HepG2 (cell line): ENCODE data around the gene SQSTM1. TPM values are rescaled to one million over a fixed set of nuclear protein-coding genes. Genes with fewer than 3 reads are reported as not detected.
A peak's percentile ranks its signal among the peaks of the same experiment; 100 is the strongest.

Source experiments
- ATRX ChIP-seq: sonication (generic); formaldehyde crosslinking; IDR thresholded peaks from 2 replicates; pipeline ENCODE4 v1.4.0; 2020; ENCODE audit warnings: missing genetic modification reagents, borderline replicate concordance
- DMAP1 ChIP-seq: IDR thresholded peaks from 2 replicates; pipeline ENCODE4 v1.6.1; 2016
- DZIP1 ChIP-seq: sonication (generic); formaldehyde crosslinking; IDR thresholded peaks from 2 replicates; pipeline ENCODE4 v1.5.0; 2020; ENCODE audit warnings: mild to moderate bottlenecking, missing genetic modification reagents
- ETV5 ChIP-seq: IDR thresholded peaks from 2 replicates; pipeline ENCODE4 v1.6.1; 2018; ENCODE audit warnings: missing biosample characterization, missing genetic modification reagents, inconsistent platforms, borderline replicate concordance
- HDAC1 ChIP-seq: sonication (generic); formaldehyde crosslinking; IDR thresholded peaks from 2 replicates; pipeline ENCODE4 v1.5.1; 2020; ENCODE audit warnings: mild to moderate bottlenecking, missing genetic modification reagents
- IKZF1 ChIP-seq: fragments of 450-650 bp; IDR thresholded peaks from 2 replicates; pipeline ENCODE4 v1.7.1; 2016
- LCORL ChIP-seq, 2 experiments: fragments of 450-650 bp in 1 of 2; sonication (generic) in 1 of 2; formaldehyde crosslinking in 1 of 2; IDR thresholded peaks; 2 replicates each; pipeline versions ENCODE4 v1.5.0 to v1.6.1; 2017 to 2020; ENCODE audit warnings: antibody characterized with exemption in 1 of 2, missing genetic modification reagents in 1 of 2
- MYNN ChIP-seq: sonication (generic); formaldehyde crosslinking; IDR thresholded peaks from 2 replicates; pipeline ENCODE4 v1.4.0; 2020; ENCODE audit warnings: mild to moderate bottlenecking, low read depth, missing genetic modification reagents
- NFIC ChIP-seq: IDR thresholded peaks from 2 replicates; pipeline ENCODE4 v1.6.1; 2012; ENCODE audit warnings: mild to moderate bottlenecking, low read length, inconsistent platforms
- POLR2A ChIP-seq, 2 experiments: IDR thresholded peaks; 2 replicates each; pipeline ENCODE4 v1.6.1; 2011; ENCODE audit warnings: low read depth in 2 of 2, low read length in 2 of 2, mild to moderate bottlenecking in 1 of 2, moderate library complexity in 1 of 2; ENCODE audit not compliant: insufficient read depth in 1 of 2
- PTBP1 ChIP-seq: fragments of 200-400 bp; formaldehyde crosslinking; IDR thresholded peaks from 2 replicates; pipeline ENCODE4 v1.6.1; 2018; ENCODE audit warnings: low read length, low read depth; ENCODE audit not compliant: poor library complexity, severe bottlenecking
- RXRA ChIP-seq: sonication (generic); formaldehyde crosslinking; IDR thresholded peaks from 2 replicates; pipeline ENCODE4 v1.5.1; 2020; ENCODE audit warnings: missing genetic modification reagents
- SP4 ChIP-seq: sonication (generic); formaldehyde crosslinking; IDR thresholded peaks from 2 replicates; pipeline ENCODE4 v1.8.1; 2023; ENCODE audit warnings: mild to moderate bottlenecking, missing genetic modification reagents
- XRCC5 ChIP-seq: fragments of 200-400 bp; formaldehyde crosslinking; optimal IDR thresholded peaks from 2 replicates; pipeline ENCODE3; 2017; ENCODE audit warnings: mild to moderate bottlenecking, low read length
- ZNF510 ChIP-seq: sonication (generic); formaldehyde crosslinking; IDR thresholded peaks from 2 replicates; pipeline ENCODE4 v1.4.0; 2020; ENCODE audit warnings: low read depth, mild to moderate bottlenecking, missing genetic modification reagents
- ZNF605 ChIP-seq: sonication (generic); formaldehyde crosslinking; IDR thresholded peaks from 2 replicates; pipeline ENCODE4 v1.8.0; 2022; ENCODE audit warnings: mild to moderate bottlenecking, missing genetic modification reagents
- ZNF639 ChIP-seq: conservative IDR thresholded peaks from 2 replicates; pipeline ENCODE4 v1.6.1; 2018; ENCODE audit warnings: missing genetic modification reagents
- ZNF747 ChIP-seq: sonication (generic); formaldehyde crosslinking; IDR thresholded peaks from 2 replicates; pipeline ENCODE4 v1.8.1; 2023; ENCODE audit warnings: missing genetic modification reagents, mild to moderate bottlenecking, borderline replicate concordance
- ZNF749 ChIP-seq: sonication (generic); formaldehyde crosslinking; IDR thresholded peaks from 2 replicates; pipeline ENCODE4 v1.8.0; 2022; ENCODE audit warnings: mild to moderate bottlenecking, missing genetic modification reagents, moderate library complexity, borderline replicate concordance
- ZSCAN29 ChIP-seq: sonication (generic); formaldehyde crosslinking; conservative IDR thresholded peaks from 2 replicates; pipeline ENCODE4 v1.4.0; 2020; ENCODE audit warnings: mild to moderate bottlenecking, missing genetic modification reagents
- polyA plus RNA-seq, 8 experiments: library from polyadenylated mRNA; depleted of rRNA in 3 of 8; stranded (reverse) in 7 of 8; unstranded in 1 of 8; fragments of >200 nt; fragmentation: Illumina TruSeq in 4 of 8; extraction: Trizol in 4 of 8; gene quantifications; 2 replicates each; pipeline versions ENCODE4 v1.2.1 to v1.2.3, GENCODE V29; 2011 to 2016; ENCODE audit warnings: low read depth in 4 of 8, missing spikeins in 1 of 8, mixed read lengths in 1 of 8; ENCODE audit not compliant: insufficient read depth in 1 of 8
- total RNA-seq, 5 experiments: library from RNA; depleted of rRNA; stranded (reverse); fragments of >200 nt; fragmentation: Illumina TruSeq; extraction: Trizol; gene quantifications; 2 replicates each; pipeline ENCODE4 v1.2.3, GENCODE V29; 2016; ENCODE audit warnings: low read depth in 1 of 5
- TF ChIP-seq, protein P1 (sequence below): IDR thresholded peaks from 2 replicates; pipeline ENCODE4 v1.6.1; 2016; ENCODE audit warnings: missing biosample characterization, missing genetic modification reagents, low read depth
- TF ChIP-seq, protein P2 (sequence below): sonication (generic); formaldehyde crosslinking; IDR thresholded peaks from 2 replicates; pipeline ENCODE4 v1.4.0; 2020; ENCODE audit warnings: missing genetic modification reagents
- TF ChIP-seq, protein P3 (sequence below): sonication (generic); formaldehyde crosslinking; IDR thresholded peaks from 2 replicates; pipeline ENCODE4 v1.8.1; 2023; ENCODE audit warnings: mild to moderate bottlenecking, inconsistent platforms, moderate library complexity, missing genetic modification reagents, borderline replicate concordance

Gene SQSTM1
- total and polyA plus RNA-seq, 2 of the 13 experiments (the other 11 are each of a cell fraction or from before 2014, with no cell fraction given): 90.9 to 160 TPM

DNA sequence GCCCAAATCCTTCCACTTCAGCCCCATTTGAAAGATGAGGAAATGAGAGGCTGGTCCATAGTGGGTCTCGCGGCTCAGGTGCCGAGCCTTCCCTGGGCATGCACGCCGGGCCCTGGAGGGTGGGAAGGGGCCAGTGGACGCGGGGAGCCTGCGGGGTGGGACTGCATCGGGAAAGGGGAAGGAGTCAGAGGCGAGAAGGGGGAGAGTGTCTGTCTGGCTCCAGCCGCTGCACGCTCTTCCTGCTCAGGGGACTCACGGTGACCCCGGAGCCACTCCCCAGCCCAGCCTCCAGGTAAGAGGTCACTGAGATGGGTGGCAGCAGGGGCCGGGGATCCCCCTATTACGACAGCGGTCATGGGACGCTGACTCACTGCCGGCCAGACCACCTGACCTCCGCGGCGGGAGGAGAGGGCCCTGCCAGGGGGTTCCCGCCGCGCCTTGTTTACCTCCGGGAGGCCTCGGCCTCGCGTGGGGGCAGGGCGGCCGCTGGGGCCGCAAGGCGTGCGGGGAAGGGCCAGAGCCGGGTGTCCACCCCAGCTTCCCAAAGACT is 1.9 kb upstream of the SQSTM1 start (continued):
- TF ChIP-seq XRCC5 (peak; percentile 47), POLR2A (IDR thresholded peaks at IDR 0.05; ENCODE audit: insufficient read depth in 1 of 2, low read depth in 2 of 2, low read length in 2 of 2) (peak in 1 of 2 experiments; percentile 72; a peak in 1 of 4 replicates), PTBP1 (peak; percentile 26), ETV5 (CRISPR knock-in tag) (peak; percentile 94), RXRA (peak; percentile 99), ZNF749 (CRISPR knock-in tag) (peak; percentile 91; the same call in 1 of the 2 replicates), NFIC (no peak), MYNN (CRISPR knock-in tag) (no peak), DMAP1 (peak; percentile 81; the same call in 1 of the 2 replicates), HDAC1 (peak; percentile 96), IKZF1 (no peak), ZNF605 (CRISPR knock-in tag) (peak; percentile 80), LCORL (IDR thresholded peaks at IDR 0.05) (no peak), LCORL (CRISPR knock-in tag; IDR thresholded peaks at IDR 0.05) (peak; percentile 80), ZSCAN29 (CRISPR knock-in tag) (no peak; the same call in 1 of the 2 replicates), DZIP1 (no peak; the same call in 1 of the 2 replicates), ZNF510 (CRISPR knock-in tag) (no peak), SP4 (peak; percentile 66), ATRX (CRISPR knock-in tag) (no peak), ZNF639 (CRISPR knock-in tag) (peak; percentile 86; the same call in 1 of the 2 replicates), ZNF747 (CRISPR knock-in tag) (peak; percentile 38; the same call in 1 of the 2 replicates)
- TF ChIP-seq, protein P1, sequence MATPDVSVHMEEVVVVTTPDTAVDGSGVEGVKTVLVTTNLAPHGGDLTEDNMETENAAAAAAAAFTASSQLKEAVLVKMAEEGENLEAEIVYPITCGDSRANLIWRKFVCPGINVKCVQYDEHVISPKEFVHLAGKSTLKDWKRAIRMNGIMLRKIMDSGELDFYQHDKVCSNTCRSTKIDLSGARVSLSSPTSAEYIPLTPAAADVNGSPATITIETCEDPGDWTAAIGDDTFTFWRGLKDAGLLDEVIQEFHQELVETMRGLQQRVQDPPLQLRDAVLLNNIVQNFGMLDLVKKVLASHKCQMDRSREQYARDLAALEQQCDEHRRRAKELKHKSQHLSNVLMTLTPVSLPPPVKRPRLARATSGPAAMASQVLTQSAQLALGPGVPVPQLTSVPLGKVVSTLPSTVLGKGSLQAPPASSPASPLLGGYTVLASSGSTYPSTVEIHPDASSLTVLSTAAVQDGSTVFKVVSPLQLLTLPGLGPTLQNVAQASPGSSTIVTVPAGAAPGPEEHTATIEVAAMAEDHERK: no peak
- TF ChIP-seq, protein P2, sequence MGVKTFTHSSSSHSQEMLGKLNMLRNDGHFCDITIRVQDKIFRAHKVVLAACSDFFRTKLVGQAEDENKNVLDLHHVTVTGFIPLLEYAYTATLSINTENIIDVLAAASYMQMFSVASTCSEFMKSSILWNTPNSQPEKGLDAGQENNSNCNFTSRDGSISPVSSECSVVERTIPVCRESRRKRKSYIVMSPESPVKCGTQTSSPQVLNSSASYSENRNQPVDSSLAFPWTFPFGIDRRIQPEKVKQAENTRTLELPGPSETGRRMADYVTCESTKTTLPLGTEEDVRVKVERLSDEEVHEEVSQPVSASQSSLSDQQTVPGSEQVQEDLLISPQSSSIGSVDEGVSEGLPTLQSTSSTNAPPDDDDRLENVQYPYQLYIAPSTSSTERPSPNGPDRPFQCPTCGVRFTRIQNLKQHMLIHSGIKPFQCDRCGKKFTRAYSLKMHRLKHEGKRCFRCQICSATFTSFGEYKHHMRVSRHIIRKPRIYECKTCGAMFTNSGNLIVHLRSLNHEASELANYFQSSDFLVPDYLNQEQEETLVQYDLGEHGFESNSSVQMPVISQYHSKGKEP (CRISPR knock-in tag): no peak; the same call in 1 of the 2 replicates
- TF ChIP-seq, protein P3, sequence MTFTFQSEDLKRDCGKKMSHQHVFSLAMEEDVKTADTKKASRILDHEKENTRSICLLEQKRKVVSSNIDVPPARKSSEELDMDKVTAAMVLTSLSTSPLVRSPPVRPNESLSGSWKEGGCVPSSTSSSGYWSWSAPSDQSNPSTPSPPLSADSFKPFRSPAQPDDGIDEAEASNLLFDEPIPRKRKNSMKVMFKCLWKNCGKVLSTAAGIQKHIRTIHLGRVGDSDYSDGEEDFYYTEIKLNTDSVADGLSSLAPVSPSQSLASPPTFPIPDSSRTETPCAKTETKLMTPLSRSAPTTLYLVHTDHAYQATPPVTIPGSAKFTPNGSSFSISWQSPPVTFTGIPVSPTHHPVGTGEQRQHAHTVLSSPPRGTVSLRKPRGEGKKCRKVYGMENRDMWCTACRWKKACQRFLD (CRISPR knock-in tag): no peak
